NCI-H82 treated with DMSO at 0.1 percent for 48 hours (cell line): Measurements from ENCODE around the gene CTAG1B.
"Not testable (repeated sequence)": the region's sequence is repeated elsewhere in the genome, so short reads cannot be mapped to it uniquely, and the experiment has no call there.

Source experiments
- DNase-seq: peaks from one replicate; lab custom pipeline; 2025; ENCODE audit not compliant: unreplicated experiment; lab: John Stamatoyannopoulos, UW

The CTAG1B gene

GRCh38 chrX:154619182-154619581, at the start of gene CTAG1B:
Gene CTAG1B (minus strand): TSS chrX:154619282. CDS start chrX:154619218, 64 bp downstream.
- DNase-seq: not testable (repeated sequence)

DNA sequence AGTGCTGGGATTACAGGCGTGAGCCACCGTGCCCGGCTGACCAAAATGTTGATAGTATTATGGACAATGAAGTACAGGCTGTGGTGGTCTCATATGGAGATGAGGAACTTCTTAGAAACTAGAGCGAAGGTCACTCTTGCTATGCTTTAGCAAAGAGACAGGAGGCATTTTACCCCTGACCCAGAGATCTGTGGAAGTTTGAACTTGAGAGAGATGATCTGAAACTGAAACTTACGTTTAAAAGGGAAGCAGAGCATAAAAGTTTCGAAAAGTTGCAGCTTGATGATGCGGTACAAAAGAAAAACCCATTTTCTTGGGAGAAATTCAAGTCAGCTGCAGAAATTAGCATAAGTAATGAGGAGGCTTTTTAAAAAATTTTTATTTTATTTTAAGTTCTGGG, 42.8 kb upstream of the CTAG1B start:
- no peak for DNase-seq

DNA sequence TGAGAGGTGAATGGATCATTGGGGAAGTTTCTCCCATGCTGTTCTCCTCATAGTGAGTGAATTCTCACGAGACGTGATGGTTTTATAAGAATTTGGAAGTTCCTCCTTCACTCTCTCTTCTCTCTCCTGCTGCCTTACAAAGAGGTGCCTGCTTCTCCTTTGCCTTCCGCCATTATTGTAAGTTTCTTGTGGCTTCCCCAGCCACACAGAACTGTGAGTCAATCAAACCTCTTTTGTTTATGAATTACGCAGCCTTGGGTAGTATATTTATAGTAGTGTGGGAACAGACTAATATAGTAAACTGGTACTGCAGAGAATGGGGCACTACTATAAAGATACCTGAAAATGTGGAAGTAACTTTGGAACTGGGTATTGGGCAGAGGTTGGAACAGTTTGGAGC, 42.1 kb upstream of the CTAG1B start:
- DNase-seq: no peak

GRCh38 chrX:154660541-154660940, 41.5 kb upstream of the CTAG1B start:
- DNase-seq: no peak

- no peak for DNase-seq
Measured at GRCh38 chrX:154658957-154659356, 39.9 kb upstream of the CTAG1B start.

- no peak for DNase-seq
Measured at GRCh38 chrX:154658187-154658586, 39.1 kb upstream of the CTAG1B start.

GRCh38 chrX:154657226-154657805, 38.2 kb upstream of the CTAG1B start:
- DNase-seq: no peak

GRCh38 chrX:154655786-154656185, 36.7 kb upstream of the CTAG1B start:
- DNase-seq: no peak

DNA sequence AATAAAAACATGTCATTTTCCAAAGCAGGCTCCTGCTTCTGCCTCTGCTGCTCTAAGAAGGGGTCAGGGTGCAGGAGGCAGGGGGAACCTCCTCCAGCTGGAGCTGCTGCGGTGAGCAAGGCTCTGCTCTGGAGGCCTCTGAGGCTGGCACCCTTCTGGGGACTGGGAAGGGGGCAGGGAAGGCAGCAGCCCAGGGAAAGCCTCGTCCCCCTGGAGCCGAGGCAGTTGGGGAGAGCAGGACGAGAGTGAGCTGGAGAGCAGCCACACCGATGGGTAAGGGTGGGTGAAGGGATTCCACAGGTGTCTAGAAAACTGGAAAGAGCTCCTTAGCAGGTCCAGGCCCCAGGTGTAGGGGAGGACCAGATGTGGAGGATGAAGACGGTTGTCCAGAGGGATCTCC, 36.3 kb upstream of the CTAG1B start:
- DNase-seq: no peak

- DNase-seq: no peak
Measured at GRCh38 chrX:154654925-154655324, 35.8 kb upstream of the CTAG1B start.

- DNase-seq: no peak
Measured at GRCh38 chrX:154654372-154654771, 35.3 kb upstream of the CTAG1B start.

DNA sequence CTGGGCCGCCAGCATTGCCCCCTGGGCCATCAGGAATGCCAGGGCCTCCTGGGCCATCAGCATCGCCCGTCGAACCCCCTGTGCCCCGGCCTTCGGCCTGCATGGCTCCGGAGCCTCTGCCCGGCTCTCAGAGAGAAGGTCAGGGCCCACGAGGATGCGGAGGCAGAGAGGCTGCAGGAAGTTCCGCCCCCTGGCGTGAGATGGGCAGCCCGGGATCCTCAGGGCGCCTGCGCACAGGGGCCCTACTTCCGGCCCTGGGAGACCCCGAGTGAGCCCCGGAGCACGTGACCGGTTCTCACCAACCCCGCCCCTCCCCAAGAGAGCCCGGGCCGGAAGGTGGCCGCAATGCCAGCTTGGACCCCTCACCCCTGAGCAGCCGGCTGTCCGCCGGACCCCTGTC, 34.3 kb upstream of the CTAG1B start, which contains the start of gene CTAG2:
Gene CTAG2 (minus strand): TSS at position 167 of the 400 bp plus-strand sequence. CDS start 64 bp downstream, at position 103.
- DNase-seq: not testable (repeated sequence)

- DNase-seq: no peak
Measured at GRCh38 chrX:154653048-154653401, 33.9 kb upstream of the CTAG1B start.

GRCh38 chrX:154652311-154653047, 33.4 kb upstream of the CTAG1B start:
- DNase-seq: no peak

DNA sequence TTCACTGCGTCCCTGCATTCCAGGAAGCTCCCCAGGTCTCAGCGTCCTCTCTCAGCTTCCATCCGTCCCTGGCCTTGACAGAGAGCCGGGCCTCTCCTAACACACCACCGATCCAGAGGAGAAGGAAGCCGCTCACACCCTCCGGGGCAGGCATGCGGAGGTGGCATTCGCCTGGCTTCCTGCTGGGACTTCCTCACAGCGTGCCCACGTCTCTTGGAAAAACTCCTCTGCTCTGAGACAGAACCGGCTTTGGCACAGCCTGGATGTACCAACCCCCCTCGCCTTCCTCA, 31.1 kb upstream of the CTAG1B start:
- no peak for DNase-seq

DNA sequence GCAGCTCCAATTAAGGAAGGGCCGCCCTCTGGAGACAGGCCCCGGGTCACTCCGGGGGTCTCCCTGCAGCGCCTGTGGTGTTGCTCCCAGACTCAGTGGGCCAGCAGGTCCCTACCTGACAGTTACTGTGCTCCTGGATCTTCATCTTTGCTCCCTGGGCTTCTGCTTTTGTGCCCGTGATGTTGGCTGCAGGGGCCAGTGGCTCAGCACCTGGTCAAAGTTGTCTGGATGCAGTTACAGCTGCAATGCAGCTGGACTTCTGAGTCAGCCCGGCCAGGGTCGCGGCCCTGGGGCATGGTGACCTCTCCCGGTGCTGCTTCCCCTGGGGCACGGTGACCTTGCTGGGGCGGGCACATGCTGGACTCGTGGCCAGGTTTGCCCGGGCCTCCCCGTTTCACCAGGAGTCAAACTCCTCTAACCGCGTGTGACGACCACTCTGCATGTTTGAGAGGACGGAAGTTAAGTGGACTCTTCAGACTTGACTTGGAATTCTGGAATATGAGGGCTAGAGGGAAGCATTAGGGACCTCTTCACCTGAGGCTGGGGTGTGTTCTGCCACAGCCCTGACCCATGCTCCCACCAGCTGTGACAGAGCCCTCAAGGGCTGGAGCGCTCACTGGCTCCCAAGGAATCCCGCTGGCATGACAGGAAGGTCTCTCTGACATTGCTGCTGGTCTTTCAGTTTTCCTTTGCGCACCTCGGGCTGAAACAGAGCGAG, 30.6 kb upstream of the CTAG1B start:
- no peak for DNase-seq

DNA sequence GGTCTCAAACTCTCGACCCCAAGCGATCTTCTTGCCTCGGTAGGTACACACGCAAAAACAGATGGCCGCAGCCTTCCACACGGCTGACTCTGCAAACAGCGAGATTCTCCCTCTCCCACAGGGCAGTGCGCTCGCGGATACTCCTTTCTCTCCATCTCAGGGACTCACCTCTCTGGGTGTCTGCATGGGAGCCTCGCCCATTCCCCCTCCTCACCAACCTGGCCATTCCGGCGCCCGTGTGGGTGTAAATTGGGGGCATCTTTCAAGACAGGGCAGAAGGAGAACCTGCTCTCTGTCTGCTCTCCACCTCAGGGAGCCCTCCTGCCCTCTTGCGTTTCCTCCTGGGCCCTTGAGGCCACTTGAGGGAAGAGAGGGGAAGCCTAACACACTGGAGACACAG, 29.8 kb upstream of the CTAG1B start:
- DNase-seq: no peak

GRCh38 chrX:154645745-154646378, 26.8 kb upstream of the CTAG1B start:
- not testable (repeated sequence) for DNase-seq

GRCh38 chrX:154643708-154644107, 24.6 kb upstream of the CTAG1B start:
- not testable (repeated sequence) for DNase-seq

DNA sequence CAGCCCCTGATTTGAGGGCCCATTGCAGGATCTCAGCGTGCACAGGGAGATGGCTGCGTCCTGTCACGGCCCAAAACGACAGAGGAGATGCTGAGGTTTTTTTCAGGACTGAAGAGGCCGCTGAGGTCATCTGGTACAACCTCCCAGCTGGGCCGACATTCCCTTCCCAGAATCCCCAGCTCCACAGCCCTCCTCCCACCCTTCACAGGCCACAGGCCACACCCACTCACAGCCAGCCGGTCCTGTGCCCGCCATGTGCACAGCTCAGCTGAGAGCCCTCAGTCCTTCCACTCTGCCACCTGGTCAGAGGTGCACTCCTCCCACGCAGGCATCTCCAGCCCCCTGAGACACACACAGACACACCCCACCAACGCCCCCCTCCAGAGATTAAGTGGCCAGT, 22.7 kb upstream of the CTAG1B start:
- DNase-seq: not testable (repeated sequence)

DNA sequence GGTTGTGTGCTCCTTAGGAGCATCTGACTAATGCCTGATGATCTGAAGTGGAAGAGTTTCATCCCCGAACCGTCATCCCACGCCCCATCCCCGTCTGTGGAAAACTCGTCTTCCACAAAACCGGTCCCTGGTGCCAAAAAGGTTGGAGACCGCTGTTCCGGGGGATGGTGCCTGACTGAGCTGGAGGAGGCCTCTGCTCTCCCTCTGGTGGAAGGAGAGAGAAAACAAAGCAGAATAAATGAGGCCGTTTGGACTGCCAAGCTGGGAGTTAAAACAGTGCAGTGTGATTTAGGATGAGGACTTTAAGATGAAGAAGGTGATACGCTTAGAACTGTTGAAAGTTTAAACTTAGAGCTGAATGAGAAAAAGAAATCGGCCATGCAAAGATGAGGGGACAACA, 14.6 kb upstream of the CTAG1B start:
- not testable (repeated sequence) for DNase-seq

DNA sequence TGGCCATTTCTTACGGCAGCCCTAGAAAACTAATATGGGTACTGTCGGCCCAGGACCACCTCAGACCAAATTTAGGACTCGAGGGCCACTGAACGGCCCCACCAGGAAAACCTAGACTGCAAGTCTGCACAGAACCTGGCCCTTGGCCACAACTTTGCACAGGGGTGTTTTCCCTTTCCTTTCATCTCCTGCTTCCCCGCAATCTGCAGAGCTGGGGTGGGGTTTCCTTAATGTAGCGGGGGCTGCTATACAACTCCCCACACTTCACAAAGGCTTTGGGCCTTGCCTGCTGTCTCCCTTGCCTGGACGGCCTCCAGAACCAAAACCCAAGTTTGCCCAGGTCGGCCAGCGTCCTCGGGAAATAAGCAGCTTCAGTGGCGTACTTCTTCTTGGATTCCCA, 11.9 kb upstream of the CTAG1B start:
- DNase-seq: not testable (repeated sequence)
